SW 1271 (cell line): Measurements from ENCODE around the gene XPR1.

Experiments used
- DNase-seq, 2 experiments: peaks; one replicate each; lab custom pipeline; 2025; lab: John Stamatoyannopoulos, UW

Gene XPR1

DNA sequence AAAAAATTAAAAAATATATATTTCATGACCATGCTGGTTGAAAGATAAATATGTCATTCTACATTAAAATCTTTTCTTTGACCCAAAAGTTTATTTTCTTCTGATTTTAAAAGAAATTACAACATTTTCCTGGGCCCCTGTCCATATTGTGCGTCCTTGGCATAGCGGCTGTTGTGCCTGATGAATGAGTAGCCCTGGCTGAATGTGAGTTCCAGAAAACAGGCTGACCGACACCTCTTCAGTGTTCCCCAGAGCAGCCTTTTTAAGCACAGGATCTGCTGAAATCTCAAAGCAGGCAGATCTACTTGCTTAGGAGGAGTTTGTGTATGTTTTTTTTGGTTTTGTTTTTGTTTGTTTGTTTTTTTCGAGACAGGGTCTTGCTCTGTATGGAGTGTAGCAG is 300.6 kb downstream of the XPR1 start:
- no peak for DNase-seq

DNA sequence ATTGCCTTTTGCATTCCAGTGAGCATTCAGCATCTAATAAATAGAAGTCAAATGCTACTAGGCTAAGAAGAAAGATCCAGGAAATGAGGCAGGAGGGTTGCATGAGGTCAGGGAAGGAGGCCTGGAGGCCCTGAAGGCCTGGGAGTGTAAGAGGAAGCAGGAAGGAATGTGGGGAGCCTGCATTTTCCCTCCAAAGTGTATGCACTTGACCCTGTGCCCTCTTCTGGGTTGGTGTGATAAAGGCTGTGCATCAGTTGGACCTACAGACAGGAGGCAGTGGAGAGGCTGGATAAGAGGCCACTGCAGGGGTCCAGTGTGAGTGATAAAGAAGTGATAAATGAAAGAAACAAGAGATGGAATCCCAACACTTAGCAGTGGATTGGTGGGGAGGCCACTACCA is 301.3 kb downstream of the XPR1 start:
- no peak for DNase-seq

DNA sequence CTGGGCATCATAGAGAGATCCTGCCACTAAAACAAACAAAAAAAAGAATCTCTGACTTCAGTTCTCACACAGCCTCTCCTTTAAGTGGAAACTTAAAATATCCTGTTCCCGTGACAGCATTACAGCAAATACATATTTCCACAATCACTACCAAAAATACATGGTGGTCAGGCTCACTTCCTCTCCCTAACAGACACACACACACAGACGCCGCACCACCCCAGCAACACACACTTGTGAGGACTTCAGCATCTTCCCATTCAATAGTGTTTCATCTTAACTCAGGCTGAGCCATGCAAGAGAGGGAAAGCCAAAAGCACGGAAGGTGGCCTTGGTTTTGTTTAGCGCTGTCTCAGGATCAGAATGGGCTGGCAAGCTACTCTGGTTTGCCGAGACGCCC is 302.7 kb downstream of the XPR1 start:
- DNase-seq = no peak

DNA sequence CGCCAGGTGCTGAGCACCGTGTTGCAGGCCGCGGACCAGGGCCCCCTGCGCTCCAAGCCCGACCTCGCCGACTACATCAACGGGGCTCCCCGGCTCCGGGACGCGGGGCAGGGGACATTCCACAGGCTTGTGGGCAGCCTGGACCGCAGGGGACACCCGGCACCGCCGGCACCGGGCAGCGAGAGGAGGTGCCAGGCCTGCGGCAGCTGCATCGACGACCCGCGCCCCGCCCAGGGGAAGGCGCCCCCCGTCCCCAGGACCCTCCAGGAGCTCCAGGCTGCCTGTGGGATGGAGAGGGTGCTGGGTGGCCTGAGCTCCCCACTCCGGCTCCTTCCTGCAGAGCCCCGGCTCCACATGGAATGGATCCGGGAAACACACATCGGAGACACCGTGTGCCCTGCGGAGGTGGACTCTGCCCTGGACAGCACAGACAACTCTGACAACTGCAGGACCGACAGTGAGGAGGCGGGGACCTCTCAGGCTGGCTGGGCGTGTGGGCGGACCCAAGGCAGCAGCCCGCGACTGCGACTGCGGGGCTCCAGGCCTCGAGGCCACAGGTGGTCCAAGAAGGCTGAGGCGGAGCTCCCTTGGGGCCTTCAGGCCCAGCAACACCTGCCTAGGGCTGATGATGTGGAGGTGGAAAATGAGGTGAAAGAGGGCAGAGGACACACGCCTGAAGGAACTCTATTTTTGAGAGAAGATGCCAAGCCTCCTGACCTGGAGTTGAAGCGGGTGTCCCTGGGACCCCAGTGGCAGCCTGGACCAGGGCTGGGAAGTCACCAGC is 303.7 kb downstream of the XPR1 start:
- DNase-seq = no peak

DNA sequence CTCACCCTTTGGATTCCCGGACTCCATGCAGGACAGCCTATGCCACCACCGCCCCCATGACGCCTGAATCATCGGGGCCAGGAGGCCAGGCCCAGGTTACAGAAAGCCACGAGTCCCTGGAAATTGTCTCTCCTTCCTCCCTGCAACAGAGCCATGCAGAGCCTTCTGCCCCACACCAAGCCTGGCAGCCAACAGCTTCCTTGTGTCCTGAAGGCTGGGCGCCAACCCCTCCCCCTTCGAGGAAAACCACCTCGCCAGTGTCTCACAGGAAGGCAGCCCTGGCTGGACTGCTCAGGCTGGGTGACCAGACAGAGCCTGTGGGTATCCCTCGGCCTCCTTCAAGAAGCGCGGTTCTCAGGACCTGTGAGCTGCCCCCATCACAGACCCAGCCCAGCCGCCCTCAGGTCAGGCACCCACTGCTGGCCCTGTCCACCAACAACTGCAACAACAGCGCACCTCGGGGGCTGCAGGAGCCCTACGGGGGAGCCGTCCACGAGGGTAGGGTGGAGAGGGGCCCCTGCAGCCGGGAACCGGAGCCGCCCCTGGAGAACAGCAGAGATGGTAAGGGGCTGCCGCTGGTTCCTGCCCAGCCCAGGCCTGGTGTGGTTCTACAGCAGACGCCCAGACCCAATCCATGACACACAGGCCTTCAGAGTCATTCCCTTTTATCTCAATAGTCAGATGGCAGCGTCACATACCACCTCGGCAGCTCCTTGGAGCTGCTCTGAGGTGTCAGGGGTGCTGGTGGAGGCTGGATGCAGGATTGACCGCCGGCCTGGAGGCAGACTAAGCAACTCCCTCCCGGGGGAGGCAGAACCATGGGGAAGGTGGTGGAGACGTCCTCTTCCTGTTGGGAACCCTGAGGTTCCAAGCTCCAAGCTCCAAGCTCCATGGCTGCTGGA is 304.5 kb downstream of the XPR1 start:
- DNase-seq = no peak

DNA sequence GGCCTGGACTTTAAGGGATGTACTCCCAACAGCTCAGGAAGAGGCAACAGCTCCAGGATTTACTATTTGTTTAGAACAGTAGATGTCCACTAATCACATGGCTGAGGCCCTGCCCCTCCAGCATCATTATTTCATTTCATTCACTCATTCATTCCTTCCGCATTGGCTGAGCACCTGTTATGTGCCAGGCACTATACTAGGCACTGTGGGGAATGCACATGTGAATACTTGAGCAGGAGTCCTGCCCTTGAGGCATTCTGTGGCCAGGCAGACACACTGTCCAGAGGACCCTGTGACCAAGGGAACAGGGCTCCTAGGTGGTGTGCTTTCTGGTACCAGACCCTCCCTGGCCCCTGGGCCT is 305.2 kb downstream of the XPR1 start:
- DNase-seq = no peak

DNA sequence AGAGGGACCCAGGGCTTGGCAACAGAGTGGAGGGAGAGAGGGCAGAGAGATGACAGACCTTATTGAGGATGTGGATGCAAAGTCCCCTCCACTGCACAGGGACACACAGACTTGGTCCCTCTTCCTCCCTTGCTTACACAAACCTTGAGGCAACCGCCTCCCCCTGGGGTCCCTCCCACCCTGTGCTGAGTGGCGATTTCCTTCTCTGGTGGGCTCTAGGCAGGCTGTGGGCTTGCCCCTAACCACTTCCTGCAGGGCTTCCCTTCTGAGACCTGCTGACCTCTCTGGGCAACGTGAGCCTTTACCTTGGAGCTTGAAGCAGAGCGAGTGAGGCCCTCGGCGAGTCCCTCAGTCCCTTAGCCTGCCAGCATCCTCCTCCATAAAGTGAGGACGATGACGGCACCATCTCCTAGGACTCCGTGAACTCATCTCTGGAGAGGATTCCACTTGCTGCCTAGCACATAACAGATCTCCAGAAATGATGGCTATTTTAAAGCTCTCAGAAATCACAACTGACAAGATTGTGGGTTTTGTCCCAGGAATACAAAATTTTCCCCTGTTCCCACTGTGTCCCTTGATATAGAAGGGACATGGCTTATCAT is 305.9 kb downstream of the XPR1 start:
- DNase-seq = no peak

DNA sequence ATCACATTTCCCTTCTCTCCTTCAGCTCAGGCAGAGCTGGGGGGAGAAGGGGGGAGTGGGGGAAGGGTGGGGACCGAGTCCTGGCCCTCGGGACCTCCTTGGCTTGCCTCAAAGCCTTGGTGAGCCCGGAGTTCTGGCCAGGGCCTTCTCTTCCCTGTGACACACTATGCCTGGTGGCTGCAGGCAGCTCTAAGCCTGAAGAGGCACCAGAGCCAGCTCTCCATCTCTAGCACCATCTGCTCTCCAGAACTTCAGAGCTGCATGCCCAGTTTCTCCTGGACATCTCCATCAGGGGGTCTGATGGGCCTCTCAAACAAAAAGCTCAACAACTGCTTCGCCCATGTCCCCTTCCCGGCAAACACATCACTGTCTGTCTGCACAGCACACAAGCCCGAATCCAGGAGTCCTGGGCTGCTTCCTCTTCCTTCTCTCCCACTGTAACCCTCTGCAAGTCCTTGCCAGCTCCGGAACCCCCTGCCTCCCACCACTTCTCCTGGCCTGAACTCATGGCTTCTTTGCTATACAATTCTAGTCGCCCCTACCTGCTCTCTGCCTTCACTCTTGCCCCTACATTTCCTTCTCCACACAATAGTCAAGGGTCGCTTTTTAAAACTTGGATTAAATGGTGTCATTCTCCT is 307.4 kb downstream of the XPR1 start:
- DNase-seq = no peak

DNA sequence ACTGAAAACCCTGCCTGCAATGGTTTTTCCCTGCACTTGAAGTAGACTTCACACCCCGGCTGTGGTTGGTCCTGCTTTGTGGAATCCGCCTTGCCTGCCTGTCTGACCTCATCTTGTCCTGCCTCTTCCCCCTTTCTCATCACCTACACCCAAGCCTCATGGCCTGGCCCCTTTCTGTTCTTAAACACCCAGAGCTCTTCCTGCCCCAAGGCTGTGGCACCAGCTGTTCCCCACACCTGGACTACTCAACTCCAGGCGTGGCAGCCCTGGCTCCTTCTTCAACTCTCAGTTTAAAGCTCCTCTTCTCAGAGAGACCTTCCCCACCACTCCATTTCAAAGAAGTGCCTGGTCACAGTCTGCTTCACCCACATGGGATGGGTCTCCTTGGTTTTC is 307.9 kb downstream of the XPR1 start:
- no peak for DNase-seq
